SK-N-DZ (cell line): Measurements from ENCODE around the gene ZNF844.
A peak's percentile ranks its signal among the peaks of the same experiment; 100 is the strongest.
"Not testable (repeated sequence)": the region's sequence is repeated elsewhere in the genome, so short reads cannot be mapped to it uniquely, and the experiment has no call there.

ENCODE experiments used
- DNase-seq: peaks from one replicate; pipeline ENCODE4 v3.0.0-alpha.2; 2015; ENCODE audit warnings: low spot score
- small RNA-seq, 2 experiments: library from RNA; depleted of rRNA; stranded (forward); fragments of <200 nt; gene quantifications; one replicate each; pipeline ENCODE3, GENCODE V24; 2014

The ZNF844 gene

GRCh38 chr19:12092065-12092867, 27.7 kb downstream of the ZNF844 start:
- peak; percentile 80 for DNase-seq

DNA sequence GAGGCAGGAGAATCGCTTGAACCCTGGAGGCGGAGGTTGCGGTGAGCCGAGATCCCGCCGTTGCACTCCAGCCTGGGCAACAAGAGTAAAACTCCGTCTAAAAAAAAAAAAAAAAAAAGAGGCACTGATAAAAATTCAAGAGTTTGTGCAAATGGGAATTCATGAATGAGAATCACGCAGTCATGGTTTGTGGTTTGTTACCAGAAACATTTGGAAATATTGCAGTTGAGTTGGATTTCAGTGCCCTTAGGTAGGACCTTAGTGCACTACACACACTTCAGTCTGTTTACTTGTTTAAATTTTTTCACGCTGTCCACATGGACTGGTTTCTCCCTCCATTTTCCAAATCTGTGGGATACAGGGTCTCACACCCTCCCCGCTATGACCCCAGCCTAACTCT, 28.4 kb downstream of the ZNF844 start:
- no peak for DNase-seq

GRCh38 chr19:12093777-12094176, 29.2 kb downstream of the ZNF844 start:
- no peak for DNase-seq

DNA sequence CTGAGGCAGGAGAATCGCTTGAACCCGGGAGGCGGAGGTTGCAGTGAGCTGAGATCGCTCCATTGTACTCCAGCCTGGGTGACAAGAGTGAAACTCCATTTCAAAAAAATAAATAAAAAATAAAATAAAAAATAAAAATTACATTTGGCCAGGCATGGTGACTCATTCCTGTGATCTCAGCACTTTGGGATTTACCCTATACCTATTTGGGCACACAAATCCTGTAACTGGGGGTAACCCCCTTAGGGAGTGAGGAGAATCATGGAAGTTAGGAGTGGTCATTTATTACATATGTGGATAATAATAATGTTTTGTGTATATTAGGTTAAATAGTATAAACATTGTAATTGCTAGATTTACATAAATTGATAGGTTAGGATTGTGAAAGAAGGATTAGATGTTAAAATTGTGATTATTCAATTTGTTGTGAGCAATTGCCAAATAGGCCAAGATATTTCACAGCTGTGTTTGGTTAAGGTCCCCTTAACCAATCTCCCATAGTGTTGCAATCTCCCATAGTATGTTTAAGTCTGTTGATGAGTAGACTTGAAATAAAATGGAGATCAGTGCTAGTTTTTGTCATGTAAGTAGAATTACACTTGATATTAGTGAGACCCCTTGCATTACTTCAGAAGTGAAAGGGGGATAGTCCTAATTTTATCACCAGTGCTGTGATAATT, 30.7 kb downstream of the ZNF844 start:
- DNase-seq = no peak

DNA sequence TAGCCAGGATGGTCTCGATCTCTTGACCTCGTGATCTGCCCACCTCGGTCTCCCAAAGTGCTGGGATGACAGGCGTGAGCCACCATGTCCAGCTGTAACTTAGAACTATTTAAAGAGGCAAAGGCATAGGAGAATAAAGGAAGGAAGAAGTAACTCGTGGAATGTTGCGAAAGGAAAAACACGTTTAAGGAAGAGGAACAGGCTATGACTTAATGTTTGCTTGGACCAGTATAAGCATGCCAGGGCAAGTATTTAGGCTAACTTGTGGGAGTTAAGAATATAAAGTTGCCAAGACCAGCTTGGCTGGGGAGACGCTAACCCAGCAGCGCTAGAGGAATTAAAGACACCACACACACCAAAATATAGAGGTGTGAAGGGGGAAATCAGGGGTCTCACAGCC, 33.5 kb downstream of the ZNF844 start:
- DNase-seq = no peak

DNA sequence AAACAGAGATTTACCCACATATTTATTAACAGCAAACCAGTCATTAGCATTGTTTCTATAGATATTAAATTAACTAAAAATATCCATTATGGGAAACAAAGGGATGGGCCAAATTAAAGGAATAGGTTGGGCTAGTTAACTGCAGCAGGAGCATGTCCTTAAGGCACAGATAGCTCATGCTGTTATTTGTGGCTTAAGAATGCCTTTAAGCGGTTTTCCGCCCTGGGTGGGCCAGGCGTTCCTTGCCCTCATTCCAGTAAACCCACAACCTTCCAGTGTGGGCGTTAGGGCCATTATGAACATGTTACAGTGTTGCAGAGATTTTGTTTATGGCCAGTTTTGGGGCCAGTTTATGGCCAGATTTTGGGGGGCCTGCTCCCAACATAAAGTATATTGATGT, 39.4 kb downstream of the ZNF844 start:
- not testable (repeated sequence) for DNase-seq

GRCh38 chr19:12111176-12111575, 46.6 kb downstream of the ZNF844 start:
- no peak for DNase-seq

DNA sequence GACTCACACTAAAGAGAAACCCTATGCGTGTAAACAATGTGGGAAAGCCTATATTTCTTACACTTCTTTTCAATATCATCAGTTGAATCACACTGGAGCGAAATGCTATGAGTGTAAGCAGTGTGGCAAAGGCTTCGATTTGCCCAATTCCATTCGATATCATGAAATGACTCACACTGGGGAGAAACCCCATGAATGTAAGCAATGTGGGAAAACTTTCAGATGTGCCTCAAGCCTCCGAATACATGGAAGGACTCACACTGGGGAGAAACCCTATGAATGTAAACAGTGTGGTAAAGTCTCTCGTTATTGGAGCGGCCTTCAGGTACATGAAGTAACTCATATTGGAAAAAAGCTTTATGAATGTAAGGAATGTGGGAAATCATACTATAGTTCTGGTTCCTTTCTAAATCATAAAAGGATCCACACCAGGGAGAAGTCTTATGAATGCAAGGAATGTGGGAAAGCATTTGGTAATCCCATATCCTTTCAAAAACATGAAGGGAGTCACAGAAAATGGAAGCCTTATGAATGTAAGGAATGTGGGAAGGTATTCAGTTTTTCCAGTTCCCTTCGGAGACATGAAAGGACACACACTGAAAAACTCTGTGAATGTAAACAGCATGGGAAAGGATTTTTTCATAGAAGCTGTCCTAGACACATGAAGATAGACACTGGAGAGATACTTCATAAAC, 47.6 kb downstream of the ZNF844 start:
- DNase-seq = no peak

- DNase-seq = no peak
Measured at GRCh38 chr19:12112701-12113100, 48.2 kb downstream of the ZNF844 start.

GRCh38 chr19:12113121-12113520, 48.6 kb downstream of the ZNF844 start:
- DNase-seq = no peak

DNA sequence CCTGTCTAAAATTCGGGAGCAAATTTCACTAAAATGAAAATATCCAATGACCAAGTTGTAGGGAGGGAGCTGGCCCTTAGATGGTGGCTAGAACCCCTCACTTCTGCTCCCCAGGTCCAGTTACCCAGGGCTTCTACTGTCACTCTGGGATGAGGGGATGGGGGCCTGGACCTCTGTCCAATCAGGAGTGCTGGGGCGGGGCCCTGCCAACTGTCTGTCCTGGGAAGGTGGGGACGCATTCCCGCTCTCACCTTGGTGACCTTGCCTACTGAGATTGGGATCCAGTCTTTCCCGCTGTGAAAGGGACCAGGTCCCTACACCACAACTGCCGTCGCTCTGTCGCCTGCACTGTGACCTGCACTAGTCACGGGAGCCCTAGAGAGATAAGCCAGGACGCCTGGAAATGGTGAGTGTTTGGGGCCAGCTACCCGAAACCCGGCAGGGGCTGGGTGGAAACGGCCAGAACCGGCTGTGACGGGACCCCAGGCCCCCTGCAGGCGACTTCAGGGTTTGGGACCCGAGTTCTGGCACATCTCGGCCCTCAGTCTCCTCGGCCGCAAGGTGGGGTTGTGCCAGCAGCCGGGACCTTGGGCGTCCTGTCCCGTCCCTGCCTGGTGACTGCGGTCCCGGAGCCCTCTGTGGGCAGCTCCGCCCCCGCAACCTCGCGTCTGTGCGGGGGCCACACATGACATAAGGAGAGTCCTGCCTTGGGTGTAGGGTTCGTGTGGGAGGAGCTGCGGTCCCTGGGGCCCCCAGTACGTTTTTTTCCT, 52.9 kb downstream of the ZNF844 start:
- no peak for DNase-seq

DNA sequence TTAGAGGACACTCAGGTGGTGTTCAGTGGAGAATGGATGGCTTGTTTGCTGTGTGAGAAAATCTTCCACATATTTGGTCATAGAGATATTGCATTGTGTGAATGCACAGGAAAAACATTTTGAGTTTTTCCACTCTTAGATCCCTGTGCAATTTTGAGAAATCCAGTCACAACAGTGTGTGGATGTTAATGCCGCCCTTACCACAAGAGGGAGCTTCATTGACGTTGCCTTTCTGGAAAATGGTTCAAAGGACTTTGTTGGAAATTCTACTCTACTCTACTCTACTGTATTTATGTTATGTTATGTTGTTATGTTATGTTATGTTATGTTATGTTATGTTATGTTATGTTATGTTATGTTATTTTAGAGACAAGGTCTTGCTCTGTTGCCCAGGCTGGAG, 62.2 kb downstream of the ZNF844 start:
- DNase-seq = no peak

Small RNA genes within 50 kb of the gene (small RNA-seq; reads per million reads assigned to genes)
- gene RF00019 (0 reads per million in 2 experiments), gene RNA5SP465 (0 reads per million in 2 experiments), gene RNA5SP466 (0 to 0.04 reads per million in 2 experiments), gene RNA5SP467 (0 reads per million in 2 experiments)
